Measurements from ENCODE around the gene RBM33. TPM values are rescaled to one million over a fixed set of nuclear protein-coding genes. Genes with fewer than 3 reads are reported as not detected.

RBM33 gene
- total RNA-seq, 1 experiment from 2014 or later, result 61.1 TPM

DNA sequence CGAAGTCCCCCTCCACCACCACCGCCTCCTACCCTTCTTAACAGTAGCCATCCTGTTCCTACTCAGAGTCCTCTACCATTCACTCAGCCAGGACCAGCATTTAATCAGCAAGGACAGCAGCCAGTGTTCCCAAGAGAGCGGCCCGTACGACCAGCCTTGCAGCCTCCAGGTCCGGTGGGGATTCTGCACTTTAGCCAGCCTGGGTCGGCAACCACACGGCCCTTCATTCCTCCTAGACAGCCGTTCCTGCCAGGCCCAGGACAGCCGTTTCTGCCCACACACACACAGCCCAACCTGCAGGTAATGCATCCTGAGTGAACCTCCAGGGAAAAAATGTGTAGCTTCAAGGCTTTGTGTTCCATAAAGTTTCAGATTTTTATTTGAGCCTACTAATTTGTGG, 93.6 kb downstream of the RBM33 start:
- Histone ChIP-seq H3K27me3 (ENCODE audit: control insufficient read depth, insufficient read depth, low read length) (no peaks in the 10 kb centered on the region), H3K9me3 (ENCODE audit: control insufficient read depth, insufficient read depth, low read depth, low read length) (no peaks in the 10 kb centered on the region), H3K27ac (ENCODE audit: low read length) (no peak overlapping the region), H3K4me1 (ENCODE audit: control insufficient read depth, insufficient read depth, low read length) (no peaks in the 10 kb centered on the region), H3K4me3 (ENCODE audit: low read depth in 2 of 2, low read length in 2 of 2) (no peak overlapping the region), H3K36me3 (ENCODE audit: control insufficient read depth, insufficient read depth, low read length) (peaks cover 28% of the 10 kb centered on the region)
- peak; percentile 58; the same call in 1 of the 2 replicates for ATAC-seq
- intact Hi-C loops (cut with micrococcal nuclease; ENCODE audit: unreplicated experiment), result loop anchor here (1.0 to 10.0 kb wide), 2 partner anchors 140 to 353 kb away; no protein-coding TSS in a partner anchor
- ChIA-PET CTCF (interaction anchor here (0.6 kb wide), 1 partner anchor 8 kb away, joined by 8 read pairs; no protein-coding TSS in a partner anchor), POLR2A (no interaction called here)
- TF ChIP-seq, protein P1, sequence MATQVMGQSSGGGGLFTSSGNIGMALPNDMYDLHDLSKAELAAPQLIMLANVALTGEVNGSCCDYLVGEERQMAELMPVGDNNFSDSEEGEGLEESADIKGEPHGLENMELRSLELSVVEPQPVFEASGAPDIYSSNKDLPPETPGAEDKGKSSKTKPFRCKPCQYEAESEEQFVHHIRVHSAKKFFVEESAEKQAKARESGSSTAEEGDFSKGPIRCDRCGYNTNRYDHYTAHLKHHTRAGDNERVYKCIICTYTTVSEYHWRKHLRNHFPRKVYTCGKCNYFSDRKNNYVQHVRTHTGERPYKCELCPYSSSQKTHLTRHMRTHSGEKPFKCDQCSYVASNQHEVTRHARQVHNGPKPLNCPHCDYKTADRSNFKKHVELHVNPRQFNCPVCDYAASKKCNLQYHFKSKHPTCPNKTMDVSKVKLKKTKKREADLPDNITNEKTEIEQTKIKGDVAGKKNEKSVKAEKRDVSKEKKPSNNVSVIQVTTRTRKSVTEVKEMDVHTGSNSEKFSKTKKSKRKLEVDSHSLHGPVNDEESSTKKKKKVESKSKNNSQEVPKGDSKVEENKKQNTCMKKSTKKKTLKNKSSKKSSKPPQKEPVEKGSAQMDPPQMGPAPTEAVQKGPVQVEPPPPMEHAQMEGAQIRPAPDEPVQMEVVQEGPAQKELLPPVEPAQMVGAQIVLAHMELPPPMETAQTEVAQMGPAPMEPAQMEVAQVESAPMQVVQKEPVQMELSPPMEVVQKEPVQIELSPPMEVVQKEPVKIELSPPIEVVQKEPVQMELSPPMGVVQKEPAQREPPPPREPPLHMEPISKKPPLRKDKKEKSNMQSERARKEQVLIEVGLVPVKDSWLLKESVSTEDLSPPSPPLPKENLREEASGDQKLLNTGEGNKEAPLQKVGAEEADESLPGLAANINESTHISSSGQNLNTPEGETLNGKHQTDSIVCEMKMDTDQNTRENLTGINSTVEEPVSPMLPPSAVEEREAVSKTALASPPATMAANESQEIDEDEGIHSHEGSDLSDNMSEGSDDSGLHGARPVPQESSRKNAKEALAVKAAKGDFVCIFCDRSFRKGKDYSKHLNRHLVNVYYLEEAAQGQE (IDR thresholded peaks at IDR 0.05; ENCODE audit: insufficient read depth in 1 of 2, low read depth in 2 of 2, low read length in 1 of 2), result no peak
- TF ChIP-seq TCF7L2 (IDR thresholded peaks at IDR 0.05; ENCODE audit: low read depth, low read length) (no peak), SIN3A (IDR thresholded peaks at IDR 0.05; ENCODE audit: borderline replicate concordance, insufficient read depth, low read depth, low read length) (no peak), POLR2AphosphoS5 (IDR thresholded peaks at IDR 0.05; ENCODE audit: low read depth, low read length) (no peak)
- TF ChIP-seq, protein P2, sequence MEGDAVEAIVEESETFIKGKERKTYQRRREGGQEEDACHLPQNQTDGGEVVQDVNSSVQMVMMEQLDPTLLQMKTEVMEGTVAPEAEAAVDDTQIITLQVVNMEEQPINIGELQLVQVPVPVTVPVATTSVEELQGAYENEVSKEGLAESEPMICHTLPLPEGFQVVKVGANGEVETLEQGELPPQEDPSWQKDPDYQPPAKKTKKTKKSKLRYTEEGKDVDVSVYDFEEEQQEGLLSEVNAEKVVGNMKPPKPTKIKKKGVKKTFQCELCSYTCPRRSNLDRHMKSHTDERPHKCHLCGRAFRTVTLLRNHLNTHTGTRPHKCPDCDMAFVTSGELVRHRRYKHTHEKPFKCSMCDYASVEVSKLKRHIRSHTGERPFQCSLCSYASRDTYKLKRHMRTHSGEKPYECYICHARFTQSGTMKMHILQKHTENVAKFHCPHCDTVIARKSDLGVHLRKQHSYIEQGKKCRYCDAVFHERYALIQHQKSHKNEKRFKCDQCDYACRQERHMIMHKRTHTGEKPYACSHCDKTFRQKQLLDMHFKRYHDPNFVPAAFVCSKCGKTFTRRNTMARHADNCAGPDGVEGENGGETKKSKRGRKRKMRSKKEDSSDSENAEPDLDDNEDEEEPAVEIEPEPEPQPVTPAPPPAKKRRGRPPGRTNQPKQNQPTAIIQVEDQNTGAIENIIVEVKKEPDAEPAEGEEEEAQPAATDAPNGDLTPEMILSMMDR (IDR thresholded peaks at IDR 0.05), result no peak
- BruUV-seq (replicated peaks), result no TSS peak
- DNase-seq (ENCODE audit: low read depth, low spot score), result no peak
- in situ Hi-C loops (cut with HindIII; ENCODE audit: low pct_unique_long_range_greater_than_20kb, low sequenced_read_pairs), result no loop called here

DNA sequence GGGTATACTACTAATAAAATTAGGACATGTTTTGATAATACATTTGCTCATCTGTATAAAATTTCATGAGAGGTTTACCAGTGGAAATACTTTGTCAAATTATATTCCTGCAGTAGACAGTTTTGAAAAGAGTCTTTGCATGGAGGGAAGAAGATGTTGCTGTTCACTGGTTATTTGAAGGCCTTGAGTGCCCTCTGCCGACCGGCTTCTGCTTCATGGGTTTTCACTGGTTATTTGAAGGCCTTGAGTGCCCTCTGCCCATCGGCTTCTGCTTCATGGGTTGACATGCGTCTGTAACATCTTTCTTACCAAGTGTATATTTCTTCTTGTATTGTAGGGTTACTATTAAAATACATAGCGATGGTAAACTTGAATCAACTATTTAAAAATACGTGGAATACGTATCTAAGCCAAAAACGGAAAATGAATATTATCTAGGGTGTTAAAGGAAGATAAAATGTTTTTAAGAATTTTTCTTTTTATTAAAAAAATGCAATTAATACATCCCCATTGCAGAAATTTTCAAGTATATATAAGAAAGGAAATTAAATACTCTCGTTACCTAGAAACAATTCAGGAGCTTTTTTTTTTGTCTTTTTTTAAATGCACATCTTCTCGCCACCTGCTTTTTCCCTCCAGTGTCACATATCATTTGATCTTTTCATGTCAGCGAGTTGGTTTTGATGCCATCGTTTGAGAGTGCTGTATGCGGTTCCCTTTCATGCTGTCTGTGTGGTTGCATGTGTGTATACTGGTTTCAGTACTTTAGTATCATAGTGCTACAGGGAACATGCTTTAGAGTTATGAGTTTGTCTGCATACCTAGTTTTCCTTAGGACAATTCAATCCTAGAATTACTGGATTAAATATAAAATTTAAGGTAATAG, 94.4 kb downstream of the RBM33 start:
- Histone ChIP-seq H3K27me3 (ENCODE audit: control insufficient read depth, insufficient read depth, low read length) (no peaks in the 10 kb centered on the region), H3K27ac (ENCODE audit: low read length) (no peak overlapping the region), H3K9me3 (ENCODE audit: control insufficient read depth, insufficient read depth, low read depth, low read length) (no peaks in the 10 kb centered on the region), H3K36me3 (ENCODE audit: control insufficient read depth, insufficient read depth, low read length) (peaks cover 31% of the 10 kb centered on the region), H3K4me1 (ENCODE audit: control insufficient read depth, insufficient read depth, low read length) (no peaks in the 10 kb centered on the region), H3K4me3 (ENCODE audit: low read depth in 2 of 2, low read length in 2 of 2) (no peak overlapping the region)
- peak; percentile 94 for ATAC-seq
- POLR2A ChIA-PET, result no interaction called here
- no peak for TF ChIP-seq SIN3A (IDR thresholded peaks at IDR 0.05; ENCODE audit: borderline replicate concordance, insufficient read depth, low read depth, low read length)
- TF ChIP-seq, protein P2 (IDR thresholded peaks at IDR 0.05), result peak; percentile 85
- TF ChIP-seq POLR2AphosphoS5 (IDR thresholded peaks at IDR 0.05; ENCODE audit: low read depth, low read length), result no peak
- CTCF ChIA-PET, result no interaction called here
- intact Hi-C loops (cut with micrococcal nuclease; ENCODE audit: unreplicated experiment), result loop anchor here (1.0 to 10.0 kb wide), 2 partner anchors 141 to 354 kb away; no protein-coding TSS in a partner anchor
- BruUV-seq (replicated peaks), result no TSS peak
- in situ Hi-C loops (cut with HindIII; ENCODE audit: low pct_unique_long_range_greater_than_20kb, low sequenced_read_pairs), result no loop called here
- peak; percentile 76 for DNase-seq (ENCODE audit: low read depth, low spot score)
